ENCODE results near the gene ENTPD7. TPM values are rescaled to one million over a fixed set of nuclear protein-coding genes. Genes with fewer than 3 reads are reported as not detected.

Gene ENTPD7
- polyA plus RNA-seq, 1 donor, result 56.2 TPM

GRCh38 chr10:99682752-99683151 is 23.4 kb downstream of the ENTPD7 start:
- no peak for DNase-seq
- Histone ChIP-seq H3K36me3 (ENCODE audit: control insufficient read depth, insufficient read depth, low read length) (peaks cover 44% of the 10 kb centered on the region), H3K4me1 (ENCODE audit: control insufficient read depth, insufficient read depth, low read length) (no peaks in the 10 kb centered on the region), H3K9me3 (ENCODE audit: control insufficient read depth, low read depth, low read length) (no peaks in the 10 kb centered on the region), H3K27me3 (ENCODE audit: control insufficient read depth, insufficient read depth, low read length) (no peaks in the 10 kb centered on the region), H3K27ac (ENCODE audit: low read length) (no peak overlapping the region), H3K4me3 (ENCODE audit: low read length) (no peak overlapping the region)
- no CpG with 5 or more reads among the region's 1 CpG for WGBS (ENCODE audit: insufficient coverage, low lambda C conversion rate)

DNA sequence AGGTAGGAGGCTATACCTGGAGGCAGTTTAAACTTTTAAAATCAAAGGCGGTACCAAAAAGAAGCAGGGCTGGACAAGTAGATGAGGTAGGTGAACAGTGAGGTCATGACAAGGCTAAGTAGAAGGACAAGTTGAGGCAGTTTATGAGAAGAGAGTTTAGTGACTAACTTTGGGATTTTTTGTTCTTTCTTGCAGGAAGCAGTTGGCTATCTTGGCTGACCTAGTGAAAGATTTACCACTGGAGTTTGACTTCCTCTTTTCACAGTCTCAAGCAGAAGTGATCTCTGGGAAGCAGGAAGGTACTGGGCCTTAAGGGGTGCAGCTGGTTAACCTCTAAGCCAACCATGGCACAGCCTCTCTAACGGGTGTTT is 26.3 kb downstream of the ENTPD7 start:
- Histone ChIP-seq H3K4me1 (ENCODE audit: control insufficient read depth, insufficient read depth, low read length) (no peaks in the 10 kb centered on the region), H3K27ac (ENCODE audit: low read length) (no peak overlapping the region), H3K9me3 (ENCODE audit: control insufficient read depth, low read depth, low read length) (no peaks in the 10 kb centered on the region), H3K4me3 (ENCODE audit: low read length) (no peak overlapping the region), H3K27me3 (ENCODE audit: control insufficient read depth, insufficient read depth, low read length) (no peaks in the 10 kb centered on the region), H3K36me3 (ENCODE audit: control insufficient read depth, insufficient read depth, low read length) (peaks cover 31% of the 10 kb centered on the region)
- WGBS (ENCODE audit: insufficient coverage, low lambda C conversion rate), result 100% methylated on average over 1 of the region's 2 CpGs
- DNase-seq, result no peak

DNA sequence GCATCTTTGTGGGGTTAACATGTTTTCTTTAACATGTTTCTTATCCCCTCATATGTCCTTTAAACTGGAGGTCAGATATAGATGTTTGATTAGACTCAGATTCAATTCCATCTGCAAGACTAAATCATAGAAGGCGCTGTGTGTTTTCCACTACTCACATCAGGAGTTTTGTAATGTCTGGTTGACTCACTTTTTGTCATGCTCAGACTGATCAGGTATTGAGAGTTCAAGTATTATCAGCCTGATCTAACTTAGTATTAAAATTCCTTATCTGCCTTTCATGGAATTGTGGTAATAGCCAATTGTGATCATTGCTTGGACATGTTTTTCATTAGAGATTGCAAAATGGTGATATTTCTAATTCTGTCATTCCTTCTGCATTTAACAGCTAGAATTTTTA is 30.2 kb downstream of the ENTPD7 start:
- H3K27me3 ChIP-seq (ENCODE audit: control insufficient read depth, insufficient read depth, low read length), result no peaks in the 10 kb centered on the region
- H3K4me3 ChIP-seq (ENCODE audit: low read length), result no peak overlapping the region
- no peaks in the 10 kb centered on the region for H3K4me1 ChIP-seq (ENCODE audit: control insufficient read depth, insufficient read depth, low read length)
- no CpG with 5 or more reads among the region's 1 CpG for WGBS (ENCODE audit: insufficient coverage, low lambda C conversion rate)
- no peaks in the 10 kb centered on the region for H3K9me3 ChIP-seq (ENCODE audit: control insufficient read depth, low read depth, low read length)
- peaks cover 39% of the 10 kb centered on the region for H3K36me3 ChIP-seq (ENCODE audit: control insufficient read depth, insufficient read depth, low read length)
- H3K27ac ChIP-seq (ENCODE audit: low read length), result no peak overlapping the region
- DNase-seq, result no peak

DNA sequence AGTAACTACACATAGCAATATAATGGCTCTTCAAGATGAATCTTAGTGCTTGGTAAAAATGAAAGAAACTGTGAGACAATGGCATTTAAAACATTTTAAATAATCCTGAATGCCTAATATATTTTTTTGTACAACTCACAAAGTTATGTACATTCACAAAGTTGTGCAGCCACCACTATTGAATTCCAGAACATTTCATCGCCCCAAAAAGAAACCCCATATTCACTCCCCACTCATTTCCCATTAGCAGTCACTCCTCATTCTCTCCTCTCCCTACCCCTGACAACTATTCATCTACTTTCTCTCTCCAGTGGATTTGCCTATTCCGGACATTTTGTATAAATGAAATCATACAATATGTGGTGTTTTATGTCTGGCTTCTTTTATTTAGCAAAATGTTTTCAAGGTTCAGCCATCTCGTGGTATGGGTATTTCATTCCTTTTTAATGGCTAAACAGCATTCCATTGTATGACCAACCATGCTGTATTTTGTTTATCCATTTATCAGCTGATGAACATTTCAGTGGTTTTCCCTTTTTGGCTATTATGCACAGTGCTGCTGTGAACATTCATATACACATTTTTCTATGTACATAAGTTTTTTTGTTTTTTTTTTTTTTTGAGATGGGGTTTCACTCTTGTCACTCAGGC is 34.7 kb downstream of the ENTPD7 start:
- no peaks in the 10 kb centered on the region for H3K4me1 ChIP-seq (ENCODE audit: control insufficient read depth, insufficient read depth, low read length)
- 73% methylated on average over 2 of the region's 3 CpGs for WGBS (ENCODE audit: insufficient coverage, low lambda C conversion rate)
- no peak overlapping the region for H3K4me3 ChIP-seq (ENCODE audit: low read length)
- H3K27ac ChIP-seq (ENCODE audit: low read length), result no peak overlapping the region
- DNase-seq, result no peak
- peaks cover 65% of the 10 kb centered on the region for H3K36me3 ChIP-seq (ENCODE audit: control insufficient read depth, insufficient read depth, low read length)
- H3K27me3 ChIP-seq (ENCODE audit: control insufficient read depth, insufficient read depth, low read length), result no peaks in the 10 kb centered on the region
- H3K9me3 ChIP-seq (ENCODE audit: control insufficient read depth, low read depth, low read length), result no peaks in the 10 kb centered on the region

GRCh38 chr10:99695761-99696160 is 36.5 kb downstream of the ENTPD7 start:
- no peak overlapping the region for H3K4me3 ChIP-seq (ENCODE audit: low read length)
- H3K4me1 ChIP-seq (ENCODE audit: control insufficient read depth, insufficient read depth, low read length), result no peaks in the 10 kb centered on the region
- peaks cover 76% of the 10 kb centered on the region for H3K36me3 ChIP-seq (ENCODE audit: control insufficient read depth, insufficient read depth, low read length)
- no peaks in the 10 kb centered on the region for H3K27me3 ChIP-seq (ENCODE audit: control insufficient read depth, insufficient read depth, low read length)
- H3K27ac ChIP-seq (ENCODE audit: low read length), result no peak overlapping the region
- WGBS (ENCODE audit: insufficient coverage, low lambda C conversion rate), result no CpG with 5 or more reads among the region's 6 CpGs
- DNase-seq, result no peak
- no peaks in the 10 kb centered on the region for H3K9me3 ChIP-seq (ENCODE audit: control insufficient read depth, low read depth, low read length)

- Histone ChIP-seq H3K9me3 (ENCODE audit: control insufficient read depth, low read depth, low read length) (no peaks in the 10 kb centered on the region), H3K27me3 (ENCODE audit: control insufficient read depth, insufficient read depth, low read length) (no peaks in the 10 kb centered on the region), H3K27ac (ENCODE audit: low read length) (no peak overlapping the region), H3K36me3 (ENCODE audit: control insufficient read depth, insufficient read depth, low read length) (peaks cover 76% of the 10 kb centered on the region), H3K4me1 (ENCODE audit: control insufficient read depth, insufficient read depth, low read length) (no peaks in the 10 kb centered on the region), H3K4me3 (ENCODE audit: low read length) (no peak overlapping the region)
- WGBS (ENCODE audit: insufficient coverage, low lambda C conversion rate), result 80% methylated on average over 2 of the region's 8 CpGs
- DNase-seq, result no peak
Measured at GRCh38 chr10:99698504-99699080, 39.3 kb downstream of the ENTPD7 start.

DNA sequence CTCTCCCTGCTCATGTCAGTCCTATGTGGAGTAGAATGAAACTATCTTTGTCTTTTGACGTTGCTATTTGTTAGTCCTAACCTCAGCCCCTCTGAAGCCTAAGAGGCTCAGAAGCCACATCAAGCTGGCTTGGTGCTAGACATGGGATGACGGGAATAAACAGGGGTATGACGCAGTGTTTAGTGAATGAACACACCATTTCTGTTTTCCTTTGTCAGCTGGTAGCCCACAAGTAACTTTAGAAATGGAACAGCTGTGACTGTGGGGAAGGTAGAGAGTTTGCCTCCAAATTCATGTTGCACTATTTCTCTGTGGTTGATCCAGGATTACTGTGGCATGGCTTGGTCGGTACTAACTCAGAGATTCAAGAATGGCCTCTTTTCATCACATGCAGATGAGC is 41.3 kb downstream of the ENTPD7 start:
- 100% methylated on average over 1 of the region's 4 CpGs for WGBS (ENCODE audit: insufficient coverage, low lambda C conversion rate)
- no peak for DNase-seq
- Histone ChIP-seq H3K9me3 (ENCODE audit: control insufficient read depth, low read depth, low read length) (no peaks in the 10 kb centered on the region), H3K27ac (ENCODE audit: low read length) (no peak overlapping the region), H3K27me3 (ENCODE audit: control insufficient read depth, insufficient read depth, low read length) (no peaks in the 10 kb centered on the region), H3K4me3 (ENCODE audit: low read length) (no peak overlapping the region), H3K4me1 (ENCODE audit: control insufficient read depth, insufficient read depth, low read length) (no peaks in the 10 kb centered on the region), H3K36me3 (ENCODE audit: control insufficient read depth, insufficient read depth, low read length) (peaks cover 95% of the 10 kb centered on the region)

- H3K36me3 ChIP-seq (ENCODE audit: control insufficient read depth, insufficient read depth, low read length), result peaks cover 66% of the 10 kb centered on the region
- 100% methylated on average over 1 of the region's 1 CpG for WGBS (ENCODE audit: insufficient coverage, low lambda C conversion rate)
- H3K27ac ChIP-seq (ENCODE audit: low read length), result no peak overlapping the region
Measured at GRCh38 chr10:99708428-99709012, 49.2 kb downstream of the ENTPD7 start.

DNA sequence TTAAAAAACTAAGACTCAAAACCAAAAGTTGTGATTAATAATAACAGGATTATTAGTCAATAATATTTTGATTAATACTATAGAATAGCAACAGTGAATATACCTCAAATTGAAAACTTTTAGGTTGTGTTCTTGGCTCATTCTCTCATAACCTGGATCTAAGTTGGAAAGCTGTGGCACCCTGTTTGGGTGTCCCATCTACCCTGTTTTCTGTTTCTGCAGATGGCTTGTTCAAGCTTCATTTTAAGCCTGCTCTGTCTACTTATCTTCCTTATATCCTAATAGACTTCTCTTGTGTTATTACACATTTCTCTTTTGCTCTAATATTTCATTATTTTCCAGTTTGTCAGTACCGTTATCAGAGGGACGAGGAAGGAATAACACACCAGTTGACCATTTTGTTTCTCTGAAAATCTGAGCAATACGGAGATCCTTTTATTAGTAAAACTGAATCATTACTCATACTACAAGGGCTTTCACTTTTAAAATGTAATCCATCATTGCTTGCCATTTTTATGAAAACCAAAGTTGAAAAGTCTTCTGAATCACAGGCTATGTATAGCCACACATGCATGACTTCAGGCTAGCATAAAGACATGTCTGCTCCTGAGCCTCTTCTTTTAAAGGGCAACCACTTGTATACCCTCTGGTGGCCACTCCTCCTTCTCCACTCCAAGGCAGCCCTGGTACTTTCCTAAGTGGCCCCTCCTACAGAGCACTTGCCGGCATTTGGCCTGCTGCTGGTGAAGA is 50.3 kb downstream of the ENTPD7 start:
- Histone ChIP-seq H3K27me3 (ENCODE audit: control insufficient read depth, insufficient read depth, low read length) (no peaks in the 10 kb centered on the region), H3K4me3 (ENCODE audit: low read length) (no peak overlapping the region), H3K4me1 (ENCODE audit: control insufficient read depth, insufficient read depth, low read length) (no peaks in the 10 kb centered on the region), H3K27ac (ENCODE audit: low read length) (no peak overlapping the region), H3K9me3 (ENCODE audit: control insufficient read depth, low read depth, low read length) (no peaks in the 10 kb centered on the region), H3K36me3 (ENCODE audit: control insufficient read depth, insufficient read depth, low read length) (peaks cover 58% of the 10 kb centered on the region)
- WGBS (ENCODE audit: insufficient coverage, low lambda C conversion rate), result 82% methylated on average over 3 of the region's 4 CpGs
- DNase-seq, result no peak

More at GRCh38 chr10:99708428-99709012, 49.2 kb downstream of the ENTPD7 start:
- Histone ChIP-seq H3K27me3 (ENCODE audit: control insufficient read depth, insufficient read depth, low read length) (no peaks in the 10 kb centered on the region), H3K9me3 (ENCODE audit: control insufficient read depth, low read depth, low read length) (no peaks in the 10 kb centered on the region), H3K4me1 (ENCODE audit: control insufficient read depth, insufficient read depth, low read length) (no peaks in the 10 kb centered on the region), H3K4me3 (ENCODE audit: low read length) (no peak overlapping the region)
- DNase-seq, result no peak

GRCh38 chr10:99711129-99711719 is 51.9 kb downstream of the ENTPD7 start:
- no peak overlapping the region for H3K27ac ChIP-seq (ENCODE audit: low read length)
- peaks cover 53% of the 10 kb centered on the region for H3K36me3 ChIP-seq (ENCODE audit: control insufficient read depth, insufficient read depth, low read length)
- peak; percentile 17 to 30 for DNase-seq
- H3K4me1 ChIP-seq (ENCODE audit: control insufficient read depth, insufficient read depth, low read length), result no peaks in the 10 kb centered on the region
- no peak overlapping the region for H3K4me3 ChIP-seq (ENCODE audit: low read length)
- no peaks in the 10 kb centered on the region for H3K27me3 ChIP-seq (ENCODE audit: control insufficient read depth, insufficient read depth, low read length)
- H3K9me3 ChIP-seq (ENCODE audit: control insufficient read depth, low read depth, low read length), result no peaks in the 10 kb centered on the region

Measured in large intestine (tissue), 3 donors.